ENCODE results near the gene RBAK. TPM values are rescaled to one million over a fixed set of nuclear protein-coding genes. Genes with fewer than 3 reads are reported as not detected.

The RBAK gene
- total RNA-seq, 1 donor from 2014 or later, result 6.3 TPM

DNA sequence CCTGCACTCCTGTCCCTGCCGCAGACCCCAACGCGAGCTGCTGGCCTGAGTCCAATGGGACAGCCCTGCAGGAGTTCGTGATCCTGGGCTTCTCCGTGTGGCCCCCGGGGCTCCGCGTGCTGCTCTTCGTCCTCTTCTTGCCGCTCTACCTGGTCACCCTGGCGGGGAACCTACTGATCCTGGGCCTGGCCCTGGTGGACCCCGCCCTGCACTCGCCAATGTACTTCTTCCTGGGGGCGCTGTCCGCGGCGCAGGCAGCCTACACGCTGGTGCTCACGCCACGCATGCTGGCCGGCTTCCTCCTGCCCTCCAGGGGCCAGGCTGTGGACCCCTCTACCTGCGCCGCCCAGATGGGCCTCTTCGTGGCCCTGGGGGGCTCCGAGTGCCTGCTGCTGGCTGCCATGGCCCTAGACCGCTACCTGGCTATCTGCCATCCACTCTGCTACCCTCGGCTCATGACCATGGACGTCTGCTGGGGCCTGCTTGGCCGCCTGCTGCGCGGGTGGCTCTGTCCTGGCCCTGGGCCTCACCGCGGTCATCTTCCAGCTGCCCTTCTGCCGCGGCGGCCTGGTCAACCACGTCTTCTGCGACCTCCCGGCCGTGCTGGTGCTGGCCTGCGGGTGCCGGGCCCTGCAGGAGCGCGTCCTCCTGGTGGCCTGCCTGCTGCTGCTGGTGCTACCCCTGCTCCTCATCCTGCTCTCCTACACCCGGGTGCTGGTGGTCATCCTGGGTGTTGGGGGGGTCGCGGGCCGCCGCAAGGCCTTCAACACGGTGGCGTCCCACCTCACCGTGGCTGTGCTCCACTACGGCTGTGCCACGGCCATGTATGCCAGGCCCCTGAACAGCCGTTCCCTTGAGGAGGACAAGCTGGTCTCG is 71.7 kb downstream of the RBAK start:
- H3K27ac ChIP-seq (ENCODE audit: low read depth, low read length), result no peak overlapping the region
- H3K9ac ChIP-seq (ENCODE audit: low read depth in 1 of 3, low read length in 3 of 3), result no peak overlapping the region
- H3K4me1 ChIP-seq (ENCODE audit: control insufficient read depth in 3 of 3, insufficient read depth in 3 of 3, low read length in 3 of 3), result no peaks in the 10 kb centered on the region
- H3K9me3 ChIP-seq (ENCODE audit: control insufficient read depth in 3 of 3, low read length in 3 of 3), result peaks cover 0 to 6% (median 0%) of the 10 kb centered on the region in 3 donors
- no peaks in the 10 kb centered on the region for H3K36me3 ChIP-seq (ENCODE audit: control insufficient read depth in 3 of 3, insufficient read depth in 3 of 3, low read length in 3 of 3)
- H3K27me3 ChIP-seq (ENCODE audit: control insufficient read depth in 3 of 3, insufficient read depth in 3 of 3, low read length in 3 of 3), result peaks cover 0 to 17% (median 0%) of the 10 kb centered on the region in 3 donors
- no peak overlapping the region for H3K4me3 ChIP-seq (ENCODE audit: low read length in 3 of 3)

Small RNA genes lying within 50 kb of the gene (small RNA-seq; reads per million reads assigned to genes)
- not detected for gene AC092032.1

Other genes with a start within 250 kb of the RBAK start
- under 0.01 TPM for gene PAPOLB, start 183.8 kb upstream of the RBAK start, total RNA-seq
- gene RADIL, start 162.1 kb upstream of the RBAK start, total RNA-seq, result 1.0 TPM
- gene MMD2, start 86.7 kb upstream of the RBAK start, total RNA-seq, result not detected
- 30.3 TPM for gene WIPI2, start 144.4 kb downstream of the RBAK start, total RNA-seq
- gene SLC29A4, start 237.1 kb downstream of the RBAK start, total RNA-seq, result 6.3 TPM

All from skeletal muscle tissue (tissue), 5 donors.